Nephron (organoid): ENCODE data around the gene PRG2.

ENCODE experiments used
- H3K27ac Mint-ChIP-seq, 3 experiments: 2 replicates each; pipeline ENCODE4 v1.8.0; 2020; ENCODE audit warnings: mixed read lengths in 3 of 3, mild to moderate bottlenecking in 2 of 3, moderate library complexity in 1 of 3
- H3K27me3 Mint-ChIP-seq: 2 replicates; pipeline ENCODE4 v1.8.0; 2021; ENCODE audit warnings: low read depth, mild to moderate bottlenecking, moderate library complexity, mixed read lengths
- H3K36me3 Mint-ChIP-seq: 2 replicates; pipeline ENCODE4 v1.8.0; 2020; ENCODE audit warnings: low read depth, mixed read lengths
- H3K4me1 Mint-ChIP-seq: 2 replicates; pipeline ENCODE4 v1.8.0; 2020; ENCODE audit warnings: mixed read lengths
- H3K4me3 Mint-ChIP-seq, 3 experiments: 2 replicates each; pipeline ENCODE4 v1.8.0; 2020; ENCODE audit warnings: mild to moderate bottlenecking in 3 of 3, mixed read lengths in 3 of 3, moderate library complexity in 2 of 3
- H3K9me3 Mint-ChIP-seq: 2 replicates; pipeline ENCODE4 v1.8.0; 2020; ENCODE audit warnings: mixed read lengths
- TF ChIP-seq, protein P1 (sequence below), 3 experiments: fragments of 200-600 bp; sonication (generic); IDR thresholded peaks; one replicate each; pipeline ENCODE4 v1.5.0; 2021; ENCODE audit warnings: antibody characterized with exemption in 3 of 3; ENCODE audit not compliant: unreplicated experiment in 3 of 3

Gene PRG2

DNA sequence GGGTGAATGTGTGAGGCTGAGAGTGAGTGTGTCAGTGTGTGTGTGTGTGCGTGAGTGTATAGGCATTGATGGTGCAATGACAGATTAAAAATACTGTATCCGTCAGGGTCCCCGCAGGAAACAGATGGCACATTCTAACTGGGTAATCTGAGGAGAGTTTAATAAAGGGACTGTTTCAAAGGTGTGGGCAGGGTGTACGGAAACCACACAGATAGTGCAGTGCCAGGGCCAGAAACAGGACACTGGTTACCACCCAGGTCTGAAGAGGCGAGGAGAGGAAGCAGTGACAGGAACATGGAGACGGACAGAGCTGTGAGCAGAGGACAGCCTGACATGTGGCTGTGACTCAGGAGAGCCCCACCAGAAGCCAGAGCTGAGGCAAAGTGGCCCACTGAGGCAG is 35.8 kb downstream of the PRG2 start:
- TF ChIP-seq, protein P1, sequence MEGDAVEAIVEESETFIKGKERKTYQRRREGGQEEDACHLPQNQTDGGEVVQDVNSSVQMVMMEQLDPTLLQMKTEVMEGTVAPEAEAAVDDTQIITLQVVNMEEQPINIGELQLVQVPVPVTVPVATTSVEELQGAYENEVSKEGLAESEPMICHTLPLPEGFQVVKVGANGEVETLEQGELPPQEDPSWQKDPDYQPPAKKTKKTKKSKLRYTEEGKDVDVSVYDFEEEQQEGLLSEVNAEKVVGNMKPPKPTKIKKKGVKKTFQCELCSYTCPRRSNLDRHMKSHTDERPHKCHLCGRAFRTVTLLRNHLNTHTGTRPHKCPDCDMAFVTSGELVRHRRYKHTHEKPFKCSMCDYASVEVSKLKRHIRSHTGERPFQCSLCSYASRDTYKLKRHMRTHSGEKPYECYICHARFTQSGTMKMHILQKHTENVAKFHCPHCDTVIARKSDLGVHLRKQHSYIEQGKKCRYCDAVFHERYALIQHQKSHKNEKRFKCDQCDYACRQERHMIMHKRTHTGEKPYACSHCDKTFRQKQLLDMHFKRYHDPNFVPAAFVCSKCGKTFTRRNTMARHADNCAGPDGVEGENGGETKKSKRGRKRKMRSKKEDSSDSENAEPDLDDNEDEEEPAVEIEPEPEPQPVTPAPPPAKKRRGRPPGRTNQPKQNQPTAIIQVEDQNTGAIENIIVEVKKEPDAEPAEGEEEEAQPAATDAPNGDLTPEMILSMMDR (IDR thresholded peaks at IDR 0.05; ENCODE audit: unreplicated experiment in 3 of 3) = no peak
- Mint-ChIP-seq H3K9me3 (peaks cover 3% of the 10 kb centered on the region), H3K4me3 (peak overlapping the region in 1 of 3 experiments; percentile 5), H3K4me1 (peaks cover 43% of the 10 kb centered on the region), H3K36me3 (peaks cover 5% of the 10 kb centered on the region), H3K27me3 (peaks cover 18% of the 10 kb centered on the region), H3K27ac (no peak overlapping the region)

DNA sequence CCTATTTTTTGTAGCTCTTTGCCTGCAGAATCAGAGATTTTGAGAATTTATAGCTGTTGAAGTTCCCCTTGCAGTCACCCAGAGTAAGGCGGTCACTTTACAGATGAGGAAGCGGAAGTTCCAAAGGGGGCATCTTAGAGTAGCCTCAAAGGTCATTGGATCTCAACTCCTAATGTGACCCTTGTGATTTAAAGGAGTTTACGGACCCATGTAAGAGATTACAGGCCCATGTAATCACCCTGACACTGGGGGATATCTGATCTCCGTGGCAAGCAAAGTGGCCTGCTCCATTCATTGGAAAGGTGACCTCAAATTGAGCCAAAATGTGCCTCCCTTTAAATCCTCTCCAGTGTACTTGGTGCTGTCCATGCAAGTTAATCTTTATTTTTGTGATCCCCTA is 36.6 kb downstream of the PRG2 start:
- H3K4me3 Mint-ChIP-seq = no peak overlapping the region
- TF ChIP-seq, protein P1 (IDR thresholded peaks at IDR 0.05; ENCODE audit: unreplicated experiment in 3 of 3) = no peak
- H3K27ac Mint-ChIP-seq = peak overlapping the region in 1 of 3 experiments; percentile 4
- H3K27me3 Mint-ChIP-seq = peaks cover 14% of the 10 kb centered on the region
- H3K9me3 Mint-ChIP-seq = peaks cover 3% of the 10 kb centered on the region
- peaks cover 40% of the 10 kb centered on the region for H3K4me1 Mint-ChIP-seq
- H3K36me3 Mint-ChIP-seq = peaks cover 5% of the 10 kb centered on the region

DNA sequence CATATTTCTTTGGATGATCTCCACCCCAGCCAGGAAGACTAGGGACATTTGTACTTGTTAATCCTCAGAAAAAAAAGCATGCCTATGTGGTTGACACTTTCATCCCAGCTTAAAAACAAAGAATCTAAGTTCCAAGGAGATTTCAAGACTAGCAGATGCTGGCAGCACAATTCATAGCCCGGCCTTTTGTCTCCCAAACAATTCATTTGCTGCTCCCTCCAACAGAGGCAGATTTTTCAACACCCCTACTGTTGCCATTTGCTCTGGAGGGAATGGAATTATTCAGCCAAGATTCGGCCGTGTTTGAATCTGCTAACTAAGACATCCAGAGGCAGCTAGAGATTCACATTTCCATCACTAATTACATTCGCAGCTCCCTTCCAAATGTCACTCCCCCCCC is 37.0 kb downstream of the PRG2 start:
- Mint-ChIP-seq H3K27ac (peak overlapping the region in 2 of 3 experiments; percentile 6 to 14), H3K4me1 (peaks cover 40% of the 10 kb centered on the region), H3K36me3 (peaks cover 5% of the 10 kb centered on the region), H3K9me3 (peaks cover 3% of the 10 kb centered on the region), H3K4me3 (no peak overlapping the region), H3K27me3 (peaks cover 10% of the 10 kb centered on the region)
- TF ChIP-seq, protein P1 (IDR thresholded peaks at IDR 0.05; ENCODE audit: unreplicated experiment in 3 of 3) = no peak

DNA sequence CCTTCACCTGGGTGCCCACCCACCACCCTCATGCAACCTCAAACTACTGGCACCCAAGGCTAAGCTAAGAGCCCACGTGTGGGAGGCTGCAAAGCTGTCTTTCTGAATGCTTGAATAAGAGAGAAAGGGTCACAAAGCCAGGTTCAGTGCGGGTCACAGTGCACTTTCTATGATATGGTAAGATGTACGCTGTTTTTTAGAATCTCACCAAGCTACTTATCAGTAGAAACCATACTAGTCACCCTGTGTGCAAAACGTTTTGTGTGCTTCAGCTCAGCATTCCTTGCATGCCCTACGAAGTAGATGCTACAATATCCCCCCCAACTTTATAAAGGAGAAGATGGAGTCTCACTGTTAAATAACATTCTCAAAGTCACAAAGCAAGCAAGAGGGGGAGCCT is 37.4 kb downstream of the PRG2 start:
- Mint-ChIP-seq H3K4me1 (peaks cover 39% of the 10 kb centered on the region), H3K27ac (peak overlapping the region in 2 of 3 experiments; percentile 6 to 14), H3K36me3 (peaks cover 5% of the 10 kb centered on the region), H3K4me3 (no peak overlapping the region), H3K27me3 (peaks cover 10% of the 10 kb centered on the region), H3K9me3 (peaks cover 3% of the 10 kb centered on the region)
- TF ChIP-seq, protein P1 (IDR thresholded peaks at IDR 0.05; ENCODE audit: unreplicated experiment in 3 of 3) = no peak

DNA sequence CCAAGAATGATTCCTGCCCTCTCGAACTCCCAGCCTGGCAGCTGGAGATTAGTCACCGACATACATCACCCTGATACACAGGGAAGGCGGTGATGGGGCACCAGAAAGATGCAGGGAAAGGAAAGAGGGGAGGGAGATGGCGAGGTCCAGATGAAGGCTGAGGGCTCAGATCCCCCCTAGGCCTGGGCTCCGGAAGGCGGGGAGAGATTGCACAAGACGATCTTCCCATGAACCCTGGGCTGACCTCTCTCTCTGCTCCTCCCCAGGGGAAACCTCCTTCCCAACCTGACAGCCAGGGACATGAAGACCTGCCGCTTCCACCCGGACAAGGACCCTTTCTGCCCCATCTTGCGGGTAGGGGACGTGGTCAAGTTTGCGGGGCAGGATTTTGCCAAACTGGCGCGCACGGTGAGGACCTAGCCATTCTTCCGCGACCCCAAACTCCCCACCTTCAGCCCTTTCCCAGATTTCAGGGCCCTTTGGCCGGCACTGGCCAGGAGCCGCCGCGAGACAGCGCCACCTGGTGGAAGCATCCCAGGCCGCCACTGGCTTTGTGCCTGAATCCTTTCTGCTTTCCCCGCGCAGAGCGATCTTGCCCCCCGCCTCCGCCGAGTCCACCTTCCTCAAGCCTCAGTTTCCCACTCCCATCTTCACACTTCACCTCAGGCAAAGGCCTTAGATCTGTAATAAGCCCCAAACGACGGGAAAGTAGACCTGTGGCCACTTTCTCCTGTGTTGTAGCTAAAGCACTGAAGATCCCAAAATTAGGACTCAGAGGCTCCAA is 40.8 kb downstream of the PRG2 start:
- peaks cover 47% of the 10 kb centered on the region for H3K4me1 Mint-ChIP-seq
- TF ChIP-seq, protein P1 (IDR thresholded peaks at IDR 0.05; ENCODE audit: unreplicated experiment in 3 of 3) = peak; percentile 76 to 85 (median 85)
- H3K27me3 Mint-ChIP-seq = peaks cover 7% of the 10 kb centered on the region
- H3K36me3 Mint-ChIP-seq = peaks cover 5% of the 10 kb centered on the region
- peak overlapping the region in 1 of 3 experiments; percentile 37 for H3K27ac Mint-ChIP-seq
- no peak overlapping the region for H3K4me3 Mint-ChIP-seq
- peaks cover 3% of the 10 kb centered on the region for H3K9me3 Mint-ChIP-seq
